Stomach (tissue), 4 donors: ENCODE results near the gene ADD1.

ENCODE experiments used
- CTCF ChIP-seq, 7 experiments: fragments of 450-650 bp in 4 of 7; fragments of 200-600 bp in 3 of 7; sonication (generic) in 3 of 7; IDR thresholded peaks; one replicate each; pipeline ENCODE4 v1.5.1; 2016 to 2019; ENCODE audit warnings: antibody characterized with exemption in 7 of 7, control low read depth in 2 of 7, mild to moderate bottlenecking in 1 of 7
- EP300 ChIP-seq: sonication (generic); formaldehyde crosslinking; IDR thresholded peaks from one replicate; pipeline ENCODE4 v1.6.1; 2017; ENCODE audit warnings: antibody characterized with exemption
- POLR2A ChIP-seq, 4 donors: fragments of 450-650 bp; IDR thresholded peaks; one replicate each; pipeline ENCODE4 v1.6.1; 2016; ENCODE audit warnings: antibody characterized with exemption in 4 of 4, control low read depth in 2 of 4, mild to moderate bottlenecking in 1 of 4, moderate library complexity in 1 of 4

GRCh38 chr4:2930758-2931511, 87.3 kb downstream of the ADD1 start:
- TF ChIP-seq CTCF (IDR thresholded peaks at IDR 0.05) (peak in 4 of 7 experiments; percentile 38 to 46 (median 41)), POLR2A (IDR thresholded peaks at IDR 0.05) (no peak), EP300 (no peak)
